PC-9 (cell line): ENCODE results near the gene ATP8B1. TPM values are rescaled to one million over a fixed set of nuclear protein-coding genes. Genes with fewer than 3 reads are reported as not detected.
"Not testable (repeated sequence)": the region's sequence is repeated elsewhere in the genome, so short reads cannot be mapped to it uniquely, and the experiment has no call there.

Experiments used
- Bru-seq: library from RNA; stranded (reverse); fragments of 400-500 nt; gene quantifications from one replicate; lab custom pipeline; 2021; lab: Mats Ljungman, UMichigan
- BruChase-seq, 2 experiments: library from RNA; stranded (reverse); fragments of 400-500 nt; gene quantifications; one replicate each; lab custom pipeline; 2021; lab: Mats Ljungman, UMichigan
- BruUV-seq: library from RNA; stranded (reverse); fragments of 400-500 nt; replicated peaks from 2 replicates; lab custom pipeline; 2021; lab: Mats Ljungman, UMichigan
- CTCF ChIA-PET: fragments of 300-600 bp; sonication (Branson Sonifier 250); formaldehyde crosslinking; loops from one replicate; lab custom pipeline; 2022; ENCODE audit warnings: antibody characterized with exemption; lab: Charles Lee
- POLR2A ChIA-PET: fragments of 300-600 bp; sonication (Branson Sonifier 250); formaldehyde crosslinking; loops from one replicate; lab custom pipeline; 2022; ENCODE audit warnings: antibody characterized with exemption; ENCODE audit not compliant: unreplicated experiment; lab: Charles Lee
- DNase-seq, 2 experiments: peaks; one replicate each; pipeline versions ENCODE4 v3.0.0 to v3.0.0-alpha.2; 2015 to 2022; ENCODE audit warnings: mixed read lengths in 1 of 2
- H2AFZ ChIP-seq: fragments of 200-600 bp; sonication (generic); 2 replicates; pipeline ENCODE4 v1.8.1; 2017; ENCODE audit warnings: antibody characterized with exemption
- H3F3A ChIP-seq: fragments of 200-600 bp; sonication (generic); 2 replicates; pipeline ENCODE4 v1.8.1; 2017; ENCODE audit warnings: antibody characterized with exemption, mild to moderate bottlenecking, low read depth; ENCODE audit not compliant: insufficient read depth
- H3K27ac ChIP-seq: fragments of 200-600 bp; sonication (generic); 2 replicates; pipeline ENCODE4 v1.6.1; 2016; ENCODE audit warnings: mixed run types
- H3K27me3 ChIP-seq: fragments of 200-600 bp; sonication (generic); 2 replicates; pipeline ENCODE4 v1.6.1; 2016; ENCODE audit warnings: low read depth, mixed run types; ENCODE audit not compliant: insufficient read depth
- H3K36me3 ChIP-seq: fragments of 200-600 bp; sonication (generic); 2 replicates; pipeline ENCODE4 v1.6.1; 2016; ENCODE audit warnings: low read depth, mixed run types
- H3K4me1 ChIP-seq: fragments of 200-600 bp; sonication (generic); replicated peaks from 2 replicates; pipeline ENCODE4 v1.6.1; 2016; ENCODE audit warnings: mixed run types; ENCODE audit not compliant: insufficient read depth
- H3K4me2 ChIP-seq: fragments of 200-600 bp; sonication (generic); 2 replicates; pipeline ENCODE4 v1.6.1; 2017; ENCODE audit warnings: mixed run types
- H3K4me3 ChIP-seq: fragments of 200-600 bp; sonication (generic); 2 replicates; pipeline ENCODE4 v1.6.1; 2016; ENCODE audit warnings: mixed run types
- H3K79me2 ChIP-seq: fragments of 200-600 bp; sonication (generic); 2 replicates; pipeline ENCODE4 v1.6.1; 2017; ENCODE audit warnings: low read depth, mixed run types
- H3K9me2 ChIP-seq: fragments of 200-600 bp; sonication (generic); 2 replicates; pipeline ENCODE4 v1.8.1; 2017; ENCODE audit warnings: mild to moderate bottlenecking; ENCODE audit not compliant: insufficient read depth
- H3K9me3 ChIP-seq: fragments of 200-600 bp; sonication (generic); 2 replicates; pipeline ENCODE4 v1.8.1; 2016; ENCODE audit warnings: low read depth; ENCODE audit not compliant: insufficient read depth
- H4K20me1 ChIP-seq: fragments of 200-600 bp; sonication (generic); 2 replicates; pipeline ENCODE4 v1.8.1; 2017; ENCODE audit not compliant: insufficient read depth
- CTCF ChIP-seq: fragments of 200-600 bp; sonication (generic); conservative IDR thresholded peaks from 2 replicates; pipeline ENCODE4 v1.6.1; 2017; ENCODE audit warnings: mixed run types, antibody characterized with exemption, mild to moderate bottlenecking, moderate library complexity
- EZH2 ChIP-seq: fragments of 200-600 bp; sonication (generic); IDR thresholded peaks from 2 replicates; pipeline ENCODE4 v1.8.0; 2017; ENCODE audit warnings: antibody characterized with exemption, low read depth
- intact Hi-C: fragments of 100-400 bp; cut with micrococcal nuclease; formaldehyde crosslinking; loops from one replicate; pipeline ENCODE4 v1.10.0; 2022; ENCODE audit not compliant: unreplicated experiment
- long read RNA-seq: library from polyadenylated mRNA; stranded (forward); transcript quantifications from one replicate; pipeline ENCODE4 v2.0.0, GENCODE V29; 2022
- total RNA-seq: library from RNA; stranded (reverse); gene quantifications from 2 replicates; pipeline ENCODE4 v1.2.3, GENCODE V29; 2021

Gene ATP8B1
- total RNA-seq, result 16.7 and 23.4 TPM in 2 replicates
- Bru-seq, nascent RNA, result percentile 72 among the genes with signal in this experiment
- BruChase-seq, experiment 1, labeled RNA remaining after a 2-hour chase, result percentile 64 among the genes with signal in this experiment
- BruChase-seq, experiment 2, labeled RNA remaining after a 6-hour chase, result percentile 71 among the genes with signal in this experiment
- long read RNA-seq, full-length matches to known transcripts, result 5 of 14 reads
- long read RNA-seq, partial matches to known transcripts, result 2 of 14 reads
- long read RNA-seq, other reads (novel, unspliced or antisense), result 7 of 14 reads

- Histone ChIP-seq H2AFZ (peak within 1 kb of the TSS; percentile 87), H3K36me3 (no peaks in the 10 kb centered on the region), H3K9me2 (no peaks in the 10 kb centered on the region), H4K20me1 (no peaks in the 10 kb centered on the region), H3K27ac (peak within 1 kb of the TSS; percentile 72), H3K4me1 (peaks cover 54% of the 10 kb centered on the region), H3K4me2 (peak within 1 kb of the TSS; percentile 96), H3K79me2 (peaks cover 44% of the 10 kb centered on the region), H3K27me3 (no peaks in the 10 kb centered on the region), H3K4me3 (peak within 1 kb of the TSS; percentile 100), H3K9me3 (no peaks in the 10 kb centered on the region), H3F3A (peaks cover 22% of the 10 kb centered on the region; the same call in 1 of the 2 replicates)
- no peak for TF ChIP-seq EZH2
- no peak for TF ChIP-seq CTCF
- ChIA-PET CTCF (no interaction called here), POLR2A (interaction anchor here (0.6 kb wide), 2 partner anchors 88 to 791 kb away, joined by 4 to 7 read pairs; no protein-coding TSS in a partner anchor)
- TSS peak; percentile 82 for BruUV-seq
- peak; percentile 89 to 95 for DNase-seq
- intact Hi-C loops, result loop anchor here (2.0 to 5.0 kb wide), 3 partner anchors 44 to 173 kb away; no protein-coding TSS in a partner anchor
Observed at GRCh38 chr18:57803103-57803969, at the start of gene ATP8B1. TSS of gene ATP8B1 (minus strand) at chr18:57803315. CDS start at chr18:57731807, 71,508 bp downstream.

- no peaks in the 10 kb centered on the region for H3K79me2 ChIP-seq
- no peak overlapping the region for H2AFZ ChIP-seq
- intact Hi-C loops, result no loop called here
- no peaks in the 10 kb centered on the region for H3K36me3 ChIP-seq
- no peaks in the 10 kb centered on the region for H4K20me1 ChIP-seq
- peaks cover 36% of the 10 kb centered on the region for H3K4me1 ChIP-seq
- H3K4me2 ChIP-seq, result no peak overlapping the region
- no TSS peak for BruUV-seq
- POLR2A ChIA-PET, result no interaction called here
- DNase-seq, result no peak
- H3K27me3 ChIP-seq, result no peaks in the 10 kb centered on the region
- no peak overlapping the region for H3K4me3 ChIP-seq
- CTCF ChIA-PET, result no interaction called here
- H3F3A ChIP-seq, result peaks cover 24% of the 10 kb centered on the region
- H3K9me2 ChIP-seq, result no peaks in the 10 kb centered on the region
- no peak overlapping the region for H3K27ac ChIP-seq
- TF ChIP-seq EZH2 (no peak), CTCF (no peak)
- H3K9me3 ChIP-seq, result no peaks in the 10 kb centered on the region
Observed at GRCh38 chr18:57850063-57850462, 46.9 kb upstream of the ATP8B1 start.

GRCh38 chr18:57848374-57848773 lies 45.3 kb upstream of the ATP8B1 start:
- CTCF ChIA-PET, H3K27me3 ChIP-seq, H3K4me3 ChIP-seq, H4K20me1 ChIP-seq, H3K9me2 ChIP-seq, H3K79me2 ChIP-seq, H3K36me3 ChIP-seq, H2AFZ ChIP-seq, H3K9me3 ChIP-seq, BruUV-seq: not testable (repeated sequence)
- H3K4me1 ChIP-seq, result peaks cover 32% of the 10 kb centered on the region
- peak overlapping the region; percentile 42; the same call in 1 of the 2 replicates for H3K4me2 ChIP-seq
- POLR2A ChIA-PET, result interaction anchor here (0.6 to 0.7 kb wide), 2 partner anchors 29 to 119 kb away, joined by 3 to 14 read pairs; no protein-coding TSS in a partner anchor
- H3F3A ChIP-seq, result peaks cover 24% of the 10 kb centered on the region
- peak; percentile 29 to 68 for DNase-seq
- intact Hi-C loops, result loop anchor here (5.0 kb wide), 1 partner anchor 46 kb away; the partner anchor contains the start of gene ATP8B1
- peak overlapping the region; percentile 53 for H3K27ac ChIP-seq

GRCh38 chr18:57847431-57847830 lies 44.3 kb upstream of the ATP8B1 start:
- H2AFZ ChIP-seq, H3K9me2 ChIP-seq, H3K79me2 ChIP-seq, H3K27me3 ChIP-seq, H4K20me1 ChIP-seq, H3K4me3 ChIP-seq, H3K4me2 ChIP-seq, DNase-seq, BruUV-seq, POLR2A ChIA-PET, H3K27ac ChIP-seq, H3K36me3 ChIP-seq, H3K9me3 ChIP-seq, CTCF ChIA-PET: not testable (repeated sequence)
- H3F3A ChIP-seq, result peaks cover 24% of the 10 kb centered on the region
- intact Hi-C loops, result loop anchor here (5.0 kb wide), 1 partner anchor 45 kb away; the partner anchor contains the start of gene ATP8B1
- peaks cover 32% of the 10 kb centered on the region for H3K4me1 ChIP-seq
